Measurements from ENCODE around the gene INSC. TPM values are rescaled to one million over a fixed set of nuclear protein-coding genes. Genes with fewer than 3 reads are reported as not detected.

The INSC gene
- total and polyA plus RNA-seq, 2 of the 8 experiments (the other 6 are each of a cell fraction or from before 2014, with no cell fraction given): 0.58 to 0.59 TPM

- TF ChIP-seq GTF2F1 (IDR thresholded peaks at IDR 0.05; ENCODE audit: borderline replicate concordance, low read depth, low read length) (no peak), POU5F1 (IDR thresholded peaks at IDR 0.05; ENCODE audit: low read depth, low read length) (no peak), EZH2 (IDR thresholded peaks at IDR 0.05; ENCODE audit: low read depth, low read length, severe bottlenecking) (no peak), MAX (IDR thresholded peaks at IDR 0.05) (no peak), HDAC6 (IDR thresholded peaks at IDR 0.05; ENCODE audit: low read depth, low read length) (no peak), TBP (IDR thresholded peaks at IDR 0.05; ENCODE audit: low read depth, low read length) (no peak)
Observed at GRCh38 chr11:15095736-15096228, 18.9 kb upstream of the INSC start (continued).
